IMR-90 (cell line): Measurements from ENCODE around the gene DUSP6.

Experiments
- FOS ChIP-seq: fragments of 150-350 bp; IDR thresholded peaks from 2 replicates; pipeline ENCODE4 v1.6.1; 2016; ENCODE audit warnings: low read depth, low read length
- TF ChIP-seq, protein P1 (sequence below): conservative IDR thresholded peaks from 2 replicates; pipeline ENCODE4 v1.5.1; 2012; ENCODE audit warnings: mild to moderate bottlenecking, low read depth, low read length, improper control_type of control experiment

- TF ChIP-seq, protein P1, sequence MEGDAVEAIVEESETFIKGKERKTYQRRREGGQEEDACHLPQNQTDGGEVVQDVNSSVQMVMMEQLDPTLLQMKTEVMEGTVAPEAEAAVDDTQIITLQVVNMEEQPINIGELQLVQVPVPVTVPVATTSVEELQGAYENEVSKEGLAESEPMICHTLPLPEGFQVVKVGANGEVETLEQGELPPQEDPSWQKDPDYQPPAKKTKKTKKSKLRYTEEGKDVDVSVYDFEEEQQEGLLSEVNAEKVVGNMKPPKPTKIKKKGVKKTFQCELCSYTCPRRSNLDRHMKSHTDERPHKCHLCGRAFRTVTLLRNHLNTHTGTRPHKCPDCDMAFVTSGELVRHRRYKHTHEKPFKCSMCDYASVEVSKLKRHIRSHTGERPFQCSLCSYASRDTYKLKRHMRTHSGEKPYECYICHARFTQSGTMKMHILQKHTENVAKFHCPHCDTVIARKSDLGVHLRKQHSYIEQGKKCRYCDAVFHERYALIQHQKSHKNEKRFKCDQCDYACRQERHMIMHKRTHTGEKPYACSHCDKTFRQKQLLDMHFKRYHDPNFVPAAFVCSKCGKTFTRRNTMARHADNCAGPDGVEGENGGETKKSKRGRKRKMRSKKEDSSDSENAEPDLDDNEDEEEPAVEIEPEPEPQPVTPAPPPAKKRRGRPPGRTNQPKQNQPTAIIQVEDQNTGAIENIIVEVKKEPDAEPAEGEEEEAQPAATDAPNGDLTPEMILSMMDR, result no peak
- no peak for TF ChIP-seq FOS
Measured at GRCh38 chr12:89376844-89377243, 24.5 kb upstream of the DUSP6 start.
